ENCODE results near the gene ETFB. TPM values are rescaled to one million over a fixed set of nuclear protein-coding genes. Genes with fewer than 3 reads are reported as not detected.
"Not testable (repeated sequence)": the region's sequence is repeated elsewhere in the genome, so short reads cannot be mapped to it uniquely, and the experiment has no call there.

Gene ETFB
- total RNA-seq: 41.7 TPM
- polyA plus RNA-seq: 100 to 1,000 TPM in 1 of 4 donors, 10 to 100 TPM in 3; 68.8 to 113 (median 79.5) TPM

- no peaks in the 10 kb centered on the region for H3K27me3 ChIP-seq (ENCODE audit: control insufficient read depth, insufficient read depth, low read length)
- peak within 1 kb of the TSS; percentile 84 for H3K27ac ChIP-seq (ENCODE audit: insufficient read depth, low read length, poor library complexity, severe bottlenecking)
- Mint-ChIP-seq H3K27ac (peak within 1 kb of the TSS; percentile 94 to 98 (median 96)), H3K27me3 (no peaks in the 10 kb centered on the region), H3K9me3 (no peaks in the 10 kb centered on the region), H3K36me3 (no peaks in the 10 kb centered on the region), H3K4me1 (peaks cover 0 to 63% (median 40%) of the 10 kb centered on the region in 4 donors), H3K4me3 (peak within 1 kb of the TSS; percentile 92 to 100 (median 98))
- peak within 1 kb of the TSS; percentile 95 for H3K4me3 ChIP-seq (ENCODE audit: low read depth, low read length)
- H3K9me3 ChIP-seq (ENCODE audit: control insufficient read depth in 2 of 2, low read length in 2 of 2): no peaks in the 10 kb centered on the region
- ATAC-seq (ENCODE audit: low read depth in 2 of 2): no peak
- H3K36me3 ChIP-seq (ENCODE audit: control insufficient read depth, insufficient read depth, low read length): no peaks in the 10 kb centered on the region
- H3K4me1 ChIP-seq (ENCODE audit: control insufficient read depth, insufficient read depth, low read length, poor library complexity, severe bottlenecking): peaks cover 38% of the 10 kb centered on the region
- DNase-seq: no peak
Observed at GRCh38 chr19:51365965-51366388, at the start of gene ETFB. Gene ETFB (minus strand): TSS chr19:51366388. CDS start chr19:51366326, 62 bp downstream.

- Mint-ChIP-seq H3K27ac (no peak overlapping the region), H3K27me3 (peaks cover 12% of the 10 kb centered on the region), H3K36me3 (no peaks in the 10 kb centered on the region), H3K4me3 (no peak overlapping the region), H3K9me3 (no peaks in the 10 kb centered on the region), H3K4me1 (peaks cover 0 to 3% (median 0%) of the 10 kb centered on the region in 4 donors)
- DNase-seq (no peak), ATAC-seq (ENCODE audit: low read depth in 2 of 2) (no peak)
- Histone ChIP-seq H3K4me1 (ENCODE audit: control insufficient read depth, insufficient read depth, low read length, poor library complexity, severe bottlenecking) (no peaks in the 10 kb centered on the region), H3K4me3 (ENCODE audit: low read depth, low read length) (no peak overlapping the region), H3K27ac (ENCODE audit: insufficient read depth, low read length, poor library complexity, severe bottlenecking) (no peak overlapping the region), H3K27me3 (ENCODE audit: control insufficient read depth, insufficient read depth, low read length) (no peaks in the 10 kb centered on the region), H3K9me3 (ENCODE audit: control insufficient read depth in 2 of 2, low read length in 2 of 2) (no peaks in the 10 kb centered on the region), H3K36me3 (ENCODE audit: control insufficient read depth, insufficient read depth, low read length) (no peaks in the 10 kb centered on the region)
Observed at GRCh38 chr19:51415187-51415586, 49.0 kb upstream of the ETFB start.

GRCh38 chr19:51410950-51411748, 45.0 kb upstream of the ETFB start:
- H3K4me3 Mint-ChIP-seq: no peak overlapping the region

GRCh38 chr19:51407511-51408131, 41.4 kb upstream of the ETFB start:
- no peak overlapping the region for H3K27ac ChIP-seq (ENCODE audit: insufficient read depth, low read length, poor library complexity, severe bottlenecking)

More at GRCh38 chr19:51410950-51411748, 45.0 kb upstream of the ETFB start:
- Histone ChIP-seq H3K4me1 (ENCODE audit: control insufficient read depth, insufficient read depth, low read length, poor library complexity, severe bottlenecking) (no peaks in the 10 kb centered on the region), H3K4me3 (ENCODE audit: low read depth, low read length) (no peak overlapping the region), H3K9me3 (ENCODE audit: control insufficient read depth in 2 of 2, low read length in 2 of 2) (no peaks in the 10 kb centered on the region), H3K36me3 (ENCODE audit: control insufficient read depth, insufficient read depth, low read length) (no peaks in the 10 kb centered on the region), H3K27ac (ENCODE audit: insufficient read depth, low read length, poor library complexity, severe bottlenecking) (no peak overlapping the region), H3K27me3 (ENCODE audit: control insufficient read depth, insufficient read depth, low read length) (no peaks in the 10 kb centered on the region)
- ATAC-seq (ENCODE audit: low read depth in 2 of 2) (no peak), DNase-seq (no peak)
- Mint-ChIP-seq H3K9me3 (peaks cover 0 to 1% (median 0%) of the 10 kb centered on the region in 7 donors), H3K4me1 (peaks cover 0 to 2% (median 0%) of the 10 kb centered on the region in 4 donors), H3K36me3 (no peaks in the 10 kb centered on the region), H3K27me3 (peaks cover 11% of the 10 kb centered on the region), H3K27ac (no peak overlapping the region)

GRCh38 chr19:51402117-51402516, 35.9 kb upstream of the ETFB start:
- no peaks in the 10 kb centered on the region for H3K36me3 ChIP-seq (ENCODE audit: control insufficient read depth, insufficient read depth, low read length)
- ATAC-seq (ENCODE audit: low read depth in 2 of 2): no peak
- peaks cover 0 to 21% (median 7%) of the 10 kb centered on the region in 7 donors for H3K9me3 Mint-ChIP-seq
- H3K27me3 ChIP-seq (ENCODE audit: control insufficient read depth, insufficient read depth, low read length): no peaks in the 10 kb centered on the region
- no peak overlapping the region for H3K4me3 ChIP-seq (ENCODE audit: low read depth, low read length)
- no peaks in the 10 kb centered on the region for H3K27me3 Mint-ChIP-seq
- no peak for DNase-seq
- H3K27ac ChIP-seq (ENCODE audit: insufficient read depth, low read length, poor library complexity, severe bottlenecking): no peak overlapping the region
- no peaks in the 10 kb centered on the region for H3K4me1 ChIP-seq (ENCODE audit: control insufficient read depth, insufficient read depth, low read length, poor library complexity, severe bottlenecking)
- H3K4me1 Mint-ChIP-seq: peaks cover 0 to 10% (median 4%) of the 10 kb centered on the region in 4 donors
- no peak overlapping the region for H3K4me3 Mint-ChIP-seq
- no peaks in the 10 kb centered on the region for H3K36me3 Mint-ChIP-seq
- H3K9me3 ChIP-seq (ENCODE audit: control insufficient read depth in 2 of 2, low read length in 2 of 2): peaks cover 7 to 15% of the 10 kb centered on the region in 2 experiments
- no peak overlapping the region for H3K27ac Mint-ChIP-seq

More at GRCh38 chr19:51407511-51408131, 41.4 kb upstream of the ETFB start:
- no peak overlapping the region for H3K27ac Mint-ChIP-seq
- H3K4me3 Mint-ChIP-seq: no peak overlapping the region
- ATAC-seq (ENCODE audit: low read depth in 2 of 2) (peak; percentile 43 to 52), DNase-seq (peak in 1 of 3 donors; percentile 54)
- peaks cover 5% of the 10 kb centered on the region for H3K27me3 Mint-ChIP-seq
- peaks cover 0 to 2% (median 0%) of the 10 kb centered on the region in 4 donors for H3K4me1 Mint-ChIP-seq
- peaks cover 0 to 12% (median 0%) of the 10 kb centered on the region in 7 donors for H3K9me3 Mint-ChIP-seq
- Histone ChIP-seq H3K27me3 (ENCODE audit: control insufficient read depth, insufficient read depth, low read length) (no peaks in the 10 kb centered on the region), H3K4me1 (ENCODE audit: control insufficient read depth, insufficient read depth, low read length, poor library complexity, severe bottlenecking) (no peaks in the 10 kb centered on the region), H3K9me3 (ENCODE audit: control insufficient read depth in 2 of 2, low read length in 2 of 2) (peaks cover 0 to 5% of the 10 kb centered on the region in 2 experiments), H3K4me3 (ENCODE audit: low read depth, low read length) (no peak overlapping the region), H3K36me3 (ENCODE audit: control insufficient read depth, insufficient read depth, low read length) (no peaks in the 10 kb centered on the region)
- no peaks in the 10 kb centered on the region for H3K36me3 Mint-ChIP-seq

- H3K27me3 ChIP-seq (ENCODE audit: control insufficient read depth, insufficient read depth, low read length); H3K4me1 ChIP-seq (ENCODE audit: control insufficient read depth, insufficient read depth, low read length, poor library complexity, severe bottlenecking); ATAC-seq (ENCODE audit: low read depth in 2 of 2); H3K36me3 ChIP-seq (ENCODE audit: control insufficient read depth, insufficient read depth, low read length); H3K36me3 Mint-ChIP-seq; H3K27ac Mint-ChIP-seq; DNase-seq; H3K4me3 ChIP-seq (ENCODE audit: low read depth, low read length); H3K27ac ChIP-seq (ENCODE audit: insufficient read depth, low read length, poor library complexity, severe bottlenecking); H3K4me3 Mint-ChIP-seq; H3K27me3 Mint-ChIP-seq: not testable (repeated sequence)
- Mint-ChIP-seq H3K4me1 (peaks cover under 1 to 13% (median 4%) of the 10 kb centered on the region in 4 donors), H3K9me3 (peaks cover 0 to 21% (median 7%) of the 10 kb centered on the region in 7 donors)
- peaks cover 7 to 15% of the 10 kb centered on the region in 2 experiments for H3K9me3 ChIP-seq (ENCODE audit: control insufficient read depth in 2 of 2, low read length in 2 of 2)
Observed at GRCh38 chr19:51399936-51400335, 33.7 kb upstream of the ETFB start.

- DNase-seq: no peak
- H3K36me3 ChIP-seq (ENCODE audit: control insufficient read depth, insufficient read depth, low read length): no peaks in the 10 kb centered on the region
Observed at GRCh38 chr19:51399231-51399630, 33.0 kb upstream of the ETFB start.

More at GRCh38 chr19:51399231-51399630, 33.0 kb upstream of the ETFB start:
- H3K27ac Mint-ChIP-seq: no peak overlapping the region
- H3K27me3 Mint-ChIP-seq: no peaks in the 10 kb centered on the region
- H3K4me1 ChIP-seq (ENCODE audit: control insufficient read depth, insufficient read depth, low read length, poor library complexity, severe bottlenecking): peaks cover 7% of the 10 kb centered on the region
- no peaks in the 10 kb centered on the region for H3K27me3 ChIP-seq (ENCODE audit: control insufficient read depth, insufficient read depth, low read length)
- H3K9me3 Mint-ChIP-seq: peaks cover 0 to 21% (median 7%) of the 10 kb centered on the region in 7 donors
- no peak overlapping the region for H3K27ac ChIP-seq (ENCODE audit: insufficient read depth, low read length, poor library complexity, severe bottlenecking)
- H3K9me3 ChIP-seq (ENCODE audit: control insufficient read depth in 2 of 2, low read length in 2 of 2): peaks cover 7 to 15% of the 10 kb centered on the region in 2 experiments
- no peak overlapping the region for H3K4me3 ChIP-seq (ENCODE audit: low read depth, low read length)
- ATAC-seq (ENCODE audit: low read depth in 2 of 2): no peak
- H3K4me1 Mint-ChIP-seq: peaks cover 6 to 20% (median 7%) of the 10 kb centered on the region in 4 donors
- H3K4me3 Mint-ChIP-seq: no peak overlapping the region
- H3K36me3 Mint-ChIP-seq: no peaks in the 10 kb centered on the region
